A172 (cell line): Measurements from ENCODE around the gene SLIT3. TPM values are rescaled to one million over a fixed set of nuclear protein-coding genes. Genes with fewer than 3 reads are reported as not detected.
A peak's percentile ranks its signal among the peaks of the same experiment; 100 is the strongest.
"Not testable (repeated sequence)": the region's sequence is repeated elsewhere in the genome, so short reads cannot be mapped to it uniquely, and the experiment has no call there.

Experiments
- DNase-seq: peaks from one replicate; pipeline ENCODE4 v3.0.0-alpha.2; 2015; ENCODE audit warnings: low spot score
- total RNA-seq: library from RNA; depleted of rRNA; stranded (reverse); fragments of >200 nt; shearing (Covaris generic); gene quantifications from 2 replicates; pipeline ENCODE4 v1.2.3, GENCODE V29; 2014

The SLIT3 gene
- total RNA-seq, 1 experiment from 2014 or later: 0.12 TPM

DNA sequence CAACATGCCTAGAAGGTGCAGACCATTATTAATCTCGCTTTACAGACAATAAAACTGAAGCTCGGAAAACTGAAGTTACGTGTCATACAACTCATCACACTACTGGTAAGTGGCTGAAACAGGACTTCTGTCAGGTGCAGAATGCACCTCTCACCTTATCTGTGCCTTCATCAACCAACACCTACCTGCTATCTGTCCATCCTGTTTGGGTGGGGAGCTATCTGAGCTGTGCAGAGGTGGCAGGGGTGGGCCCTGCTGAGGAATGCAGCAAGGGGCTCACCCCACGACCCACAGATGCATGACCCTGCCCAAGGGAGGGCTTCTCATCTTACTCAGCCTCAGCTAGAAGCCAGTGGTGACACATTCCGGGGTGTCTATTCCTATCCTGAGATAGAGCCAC is 81.6 kb downstream of the SLIT3 start:
- DNase-seq: no peak

- DNase-seq: no peak
Observed at GRCh38 chr5:169218861-169219260, 82.1 kb downstream of the SLIT3 start.

DNA sequence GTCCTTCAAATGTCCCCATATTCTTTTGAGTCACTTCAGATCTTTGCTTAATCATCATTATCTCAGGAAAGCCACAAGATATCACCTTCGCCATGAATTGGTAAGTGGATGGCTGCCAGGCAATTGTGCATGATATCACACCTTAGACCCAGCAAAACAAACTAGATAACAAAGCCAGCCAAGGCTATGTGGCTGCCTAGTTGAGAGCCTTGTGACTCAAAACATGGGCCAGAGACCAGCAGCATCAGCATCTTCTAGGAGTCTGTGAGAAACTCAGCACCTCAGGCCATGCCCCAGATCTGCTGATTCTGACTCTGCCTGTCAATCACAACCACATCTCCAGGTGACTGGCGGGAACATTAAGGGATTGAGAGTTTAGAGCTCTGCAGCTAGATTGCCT is 82.8 kb downstream of the SLIT3 start:
- no peak for DNase-seq

DNA sequence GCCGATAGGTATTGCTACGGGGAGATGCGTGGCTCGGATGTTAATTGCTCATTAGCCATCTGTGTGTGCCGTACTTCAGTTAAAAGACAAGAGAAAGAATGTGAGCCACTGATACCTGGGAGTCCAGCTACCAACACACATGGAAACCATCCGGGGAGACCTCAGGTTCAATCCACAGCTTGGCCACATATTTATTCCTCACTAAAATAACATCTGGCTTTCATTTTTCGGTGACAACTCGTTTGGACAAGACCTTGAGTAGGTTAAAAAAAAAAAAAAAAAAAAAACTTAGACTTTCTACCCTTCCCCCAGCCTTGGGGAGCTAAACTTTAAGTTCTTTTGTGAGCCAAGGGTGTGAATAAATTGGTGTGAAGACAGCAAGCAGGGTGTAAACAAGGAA is 84.1 kb downstream of the SLIT3 start:
- DNase-seq: no peak

GRCh38 chr5:169213479-169213878 is 87.5 kb downstream of the SLIT3 start:
- DNase-seq: no peak

GRCh38 chr5:169211761-169212160 is 89.2 kb downstream of the SLIT3 start:
- DNase-seq: not testable (repeated sequence)

DNA sequence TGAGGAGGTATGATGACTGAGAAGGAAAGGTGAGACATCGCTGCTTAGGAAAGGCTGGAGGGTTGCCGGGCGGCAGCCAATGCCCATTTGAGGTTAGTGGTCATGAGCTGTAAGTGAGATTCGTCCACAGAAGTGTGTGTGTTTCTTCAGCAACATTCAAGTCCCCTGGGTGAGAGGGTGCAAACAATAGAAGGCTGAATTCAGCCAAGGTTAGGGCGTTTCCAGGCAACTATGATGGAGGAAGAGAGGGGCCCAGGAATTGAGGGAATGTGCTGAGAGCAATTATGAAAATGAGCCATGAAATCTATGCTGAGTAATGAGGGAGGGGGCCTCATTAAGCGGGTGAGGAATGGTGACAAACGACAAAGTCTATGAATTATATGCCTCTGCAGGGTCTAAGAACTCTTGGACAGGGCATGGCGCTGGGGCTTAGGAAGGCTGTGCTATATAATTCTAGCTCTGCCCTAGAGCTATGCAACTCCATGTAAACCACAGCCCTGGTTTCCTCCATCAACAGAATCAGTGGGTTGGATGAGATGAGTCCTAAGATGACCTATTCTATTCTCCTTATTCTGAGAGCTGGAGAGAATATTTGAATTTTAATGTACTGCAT is 96.0 kb downstream of the SLIT3 start:
- DNase-seq: no peak

- no peak for DNase-seq
Observed at GRCh38 chr5:169202969-169203368, 98.0 kb downstream of the SLIT3 start.

GRCh38 chr5:169201597-169201996 is 99.3 kb downstream of the SLIT3 start:
- peak; percentile 23 for DNase-seq

DNA sequence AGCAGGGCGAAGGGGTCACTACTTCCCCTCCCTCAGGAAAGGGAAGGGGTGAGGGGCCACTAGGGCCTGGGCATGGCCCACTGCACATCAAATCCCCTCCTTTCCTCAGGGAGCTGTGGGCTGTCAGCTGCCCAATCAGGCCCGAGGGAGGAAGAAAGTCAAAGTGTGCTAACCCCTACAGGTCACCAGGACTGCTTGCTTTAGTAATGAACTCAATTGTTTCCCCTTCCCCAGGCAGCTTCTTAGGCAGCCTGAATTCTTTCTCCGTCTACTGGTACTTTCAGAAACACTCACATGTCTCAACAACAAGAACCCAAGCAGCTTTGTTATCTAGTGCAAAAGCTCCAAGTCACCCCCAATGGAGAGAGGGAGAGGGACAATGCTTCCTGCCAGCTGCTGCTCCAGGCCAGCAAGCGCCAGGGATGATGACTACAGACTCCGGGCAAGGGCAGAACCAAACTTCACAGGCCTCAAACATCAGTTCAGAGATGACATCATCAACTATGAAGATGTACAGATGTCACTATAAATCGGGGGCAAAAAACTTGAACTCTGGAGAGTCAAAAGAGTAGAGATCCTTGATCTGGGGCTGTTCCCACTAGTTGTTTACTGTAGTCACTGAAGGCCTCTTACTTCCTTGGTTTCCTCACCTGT is 100.7 kb downstream of the SLIT3 start:
- DNase-seq: no peak

DNA sequence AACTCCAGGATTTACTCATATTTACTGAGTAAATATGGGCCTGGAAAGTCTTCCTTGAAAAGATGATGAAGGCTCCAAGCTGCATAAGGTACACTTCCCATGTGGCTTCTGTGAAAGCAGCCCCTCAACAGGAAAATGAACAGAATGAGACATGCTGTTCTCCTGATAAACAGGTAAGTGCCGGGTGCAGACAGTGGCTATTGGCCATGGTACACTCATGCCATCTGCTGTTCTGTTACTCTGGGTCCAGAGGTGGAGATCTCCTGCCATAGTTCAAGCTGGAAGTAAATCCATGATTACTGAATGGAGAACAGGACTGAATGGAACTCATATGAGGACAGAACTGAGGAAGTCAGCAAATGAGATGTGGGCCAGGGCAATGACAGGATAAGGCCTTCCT is 103.6 kb downstream of the SLIT3 start:
- no peak for DNase-seq

DNA sequence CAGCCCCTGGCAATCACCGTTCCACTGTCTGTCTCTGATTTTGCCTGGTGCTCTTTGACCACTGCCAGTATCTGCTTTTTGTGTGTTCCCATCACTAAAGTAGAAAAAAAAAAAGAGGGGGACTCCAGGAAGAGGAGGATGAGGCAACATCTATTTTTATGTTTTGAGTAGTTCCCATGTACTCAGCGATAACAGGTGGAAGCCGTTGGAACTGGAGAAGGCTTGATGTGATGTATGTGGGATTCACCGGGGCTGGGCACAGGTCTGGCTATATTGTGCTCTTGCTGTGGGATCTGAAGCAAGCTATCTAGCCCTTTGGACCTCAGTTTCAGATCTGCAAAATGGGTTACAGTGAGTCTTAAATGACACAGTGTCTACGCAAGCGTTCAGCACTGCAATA is 104.9 kb downstream of the SLIT3 start:
- no peak for DNase-seq

- DNase-seq: peak; percentile 35
Observed at GRCh38 chr5:169195601-169196000, 105.3 kb downstream of the SLIT3 start.

GRCh38 chr5:169192536-169192935 is 108.4 kb downstream of the SLIT3 start:
- no peak for DNase-seq

DNA sequence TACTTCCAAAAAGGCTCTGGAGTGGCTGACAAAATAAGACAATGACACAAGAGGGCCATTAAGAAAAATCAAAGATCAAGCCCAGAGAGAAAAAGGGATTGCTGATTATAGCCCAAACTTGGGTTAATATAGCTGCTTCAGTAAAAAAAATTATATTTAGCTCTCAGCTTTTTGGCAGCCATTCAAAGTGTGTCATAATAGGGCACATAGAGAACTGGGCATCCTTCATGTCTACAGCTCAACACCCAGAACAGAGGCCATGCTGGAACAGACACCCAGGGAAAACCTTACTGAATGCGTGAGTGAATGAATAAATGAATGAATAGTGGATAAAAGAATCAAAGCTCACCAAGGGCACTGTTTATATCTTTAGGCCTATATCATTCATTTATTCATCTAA is 110.1 kb downstream of the SLIT3 start:
- DNase-seq: no peak

DNA sequence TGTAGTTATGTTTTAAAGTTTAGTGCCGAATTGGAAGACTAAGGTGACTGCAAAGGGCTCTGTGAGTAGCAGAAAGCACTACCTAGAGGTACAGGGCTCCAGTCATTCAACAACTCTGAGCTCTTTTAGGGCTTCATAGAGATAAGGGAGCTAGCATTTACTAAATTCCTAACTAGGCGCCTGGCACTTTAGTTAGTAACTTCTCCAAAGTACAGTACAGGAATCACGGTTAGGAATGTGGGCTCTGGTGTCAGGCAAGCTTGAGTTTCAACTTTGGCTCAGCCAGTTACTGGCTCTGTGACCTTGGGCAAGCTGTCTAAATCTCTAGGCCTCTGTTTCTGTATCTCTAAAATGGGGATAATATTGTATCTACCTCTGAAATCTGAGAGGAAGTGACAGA is 115.3 kb downstream of the SLIT3 start:
- no peak for DNase-seq

- no peak for DNase-seq
Observed at GRCh38 chr5:169183576-169183975, 117.4 kb downstream of the SLIT3 start.

- no peak for DNase-seq
Observed at GRCh38 chr5:169182797-169183196, 118.1 kb downstream of the SLIT3 start.

GRCh38 chr5:169181814-169182213 is 119.1 kb downstream of the SLIT3 start:
- no peak for DNase-seq

- no peak for DNase-seq
Observed at GRCh38 chr5:169178754-169179153, 122.2 kb downstream of the SLIT3 start.

DNA sequence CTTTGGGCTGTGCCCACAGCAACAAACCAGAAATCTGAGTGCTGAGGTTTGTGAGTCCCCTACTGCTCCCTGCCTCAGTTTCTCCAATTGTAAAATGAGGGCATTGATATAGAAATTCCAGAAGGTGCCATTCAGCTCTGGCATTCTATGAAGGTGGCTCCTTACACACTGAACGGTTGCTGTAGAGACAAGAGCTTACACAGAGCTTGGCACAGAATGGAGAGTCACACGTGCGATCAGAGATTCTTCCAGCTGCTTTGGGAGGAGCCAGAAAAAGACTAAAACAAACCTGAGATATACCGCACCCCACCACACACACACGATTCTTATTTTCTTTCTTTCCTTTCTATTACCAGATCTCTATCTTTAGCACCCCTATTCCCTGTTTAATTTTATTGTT is 122.7 kb downstream of the SLIT3 start:
- DNase-seq: no peak

- DNase-seq: no peak
Observed at GRCh38 chr5:169176709-169177694, 123.9 kb downstream of the SLIT3 start.

DNA sequence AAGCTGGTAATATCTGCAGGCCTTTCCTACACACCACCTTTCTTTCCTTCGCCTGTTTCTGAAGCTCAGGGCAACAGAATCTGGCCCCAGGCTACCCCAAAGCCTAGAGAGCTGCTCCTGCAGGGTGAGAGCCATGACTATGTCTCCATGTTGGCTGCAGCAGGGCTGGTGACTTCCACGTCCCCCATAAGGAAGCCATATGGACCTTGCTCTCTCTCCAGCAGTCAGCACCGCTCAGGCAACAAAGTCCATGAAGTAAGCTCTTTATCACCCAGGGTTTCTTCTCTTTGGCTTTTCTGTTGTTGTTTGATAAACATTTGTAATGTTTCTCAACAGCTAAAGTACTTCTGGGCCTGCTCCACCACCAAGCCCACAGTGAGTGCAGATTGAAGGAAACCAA is 125.2 kb downstream of the SLIT3 start:
- no peak for DNase-seq
